Measurements from ENCODE around the gene CPVL. TPM values are rescaled to one million over a fixed set of nuclear protein-coding genes. Genes with fewer than 3 reads are reported as not detected.

The CPVL gene
- total RNA-seq, 1 experiment from 2014 or later = 10.3 TPM

DNA sequence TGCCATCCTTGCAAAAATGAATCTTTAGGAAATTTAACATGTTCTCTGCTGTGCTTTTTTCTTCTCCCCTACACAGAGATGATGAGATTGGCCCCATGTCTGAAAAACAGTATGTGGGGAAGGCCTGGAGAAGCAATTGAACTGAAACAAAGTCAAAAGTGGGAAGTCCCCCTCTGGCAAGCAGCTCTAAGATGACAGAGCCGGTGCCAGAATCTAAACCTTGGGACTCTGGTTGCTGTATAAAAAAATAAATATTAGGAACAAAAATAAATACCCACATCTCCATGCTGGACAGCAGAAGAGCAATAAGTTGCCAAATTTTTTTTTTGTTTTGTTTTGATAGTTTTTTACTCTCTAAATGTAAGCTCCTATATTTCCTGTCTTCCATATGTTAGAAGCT lies 136.4 kb downstream of the CPVL start:
- ChIA-PET RAD21 (ENCODE audit: low non-redundant PET in 1 of 2, low total read pairs in 2 of 2, uncharacterized antibody in 2 of 2, unreplicated experiment in 2 of 2) (no interaction called here), CTCF (no interaction called here), POLR2A (no interaction called here)
- Histone ChIP-seq H3K9me3 (ENCODE audit: control insufficient read depth in 1 of 2, insufficient read depth in 1 of 2, low read depth in 1 of 2, low read length in 2 of 2) (no peaks in the 10 kb centered on the region), H3K9ac (ENCODE audit: low read length) (no peak overlapping the region), H3K27me3 (ENCODE audit: insufficient read depth, low read length) (no peaks in the 10 kb centered on the region), H3K79me2 (ENCODE audit: insufficient read depth, low read length) (no peaks in the 10 kb centered on the region), H3K9me2 (ENCODE audit: insufficient read depth) (no peaks in the 10 kb centered on the region), H3K4me1 (ENCODE audit: control insufficient read depth in 1 of 2, insufficient read depth in 2 of 2, low read length in 2 of 2) (no peaks in the 10 kb centered on the region), H2AFZ (ENCODE audit: low read depth, low read length, poor library complexity, severe bottlenecking) (no peak overlapping the region), H3K4me3 (replicated peaks in 1 of 2; ENCODE audit: low read depth in 1 of 2, low read length in 2 of 2) (no peak overlapping the region), H3K4me2 (ENCODE audit: low read length) (no peak overlapping the region), H3K27ac (ENCODE audit: low read depth, low read length) (no peak overlapping the region), H4K20me1 (ENCODE audit: insufficient read depth) (no peaks in the 10 kb centered on the region), H3K36me3 (ENCODE audit: control insufficient read depth in 1 of 2, insufficient read depth in 2 of 2, low read length in 2 of 2) (no peaks in the 10 kb centered on the region)
- ATAC-seq (no peak), DNase-seq (ENCODE audit: low read depth, low spot score) (no peak)
- BruUV-seq (replicated peaks) = no TSS peak
- TF ChIP-seq POLR2A (IDR thresholded peaks at IDR 0.05; ENCODE audit: borderline replicate concordance, extremely low read depth, insufficient read depth, insufficient read length) (no peak), POLR2AphosphoS5 (IDR thresholded peaks at IDR 0.05; ENCODE audit: low read depth, low read length) (no peak), CEBPB (IDR thresholded peaks at IDR 0.05; ENCODE audit: low read depth) (no peak), TCF7L2 (IDR thresholded peaks at IDR 0.05; ENCODE audit: borderline replicate concordance, extremely low read depth, insufficient read depth, insufficient read length) (no peak), ELF1 (IDR thresholded peaks at IDR 0.05; ENCODE audit: borderline replicate concordance, low read depth) (no peak), FOSL1 (IDR thresholded peaks at IDR 0.05; ENCODE audit: low read depth) (no peak), ZNF274 (IDR thresholded peaks at IDR 0.05; ENCODE audit: low read depth, low read length) (no peak), CBX3 (IDR thresholded peaks at IDR 0.05; ENCODE audit: low read depth) (no peak), JUND (IDR thresholded peaks at IDR 0.05) (no peak), SIN3A (IDR thresholded peaks at IDR 0.05; ENCODE audit: low read depth) (no peak), SRF (IDR thresholded peaks at IDR 0.05; ENCODE audit: low read depth) (no peak), RAD21 (IDR thresholded peaks at IDR 0.05; ENCODE audit: low read depth) (no peak), SP1 (IDR thresholded peaks at IDR 0.05; ENCODE audit: low read depth) (no peak), EGR1 (IDR thresholded peaks at IDR 0.05; ENCODE audit: low read depth) (no peak), EZH2 (IDR thresholded peaks at IDR 0.05) (no peak)
- TF ChIP-seq, protein P1, sequence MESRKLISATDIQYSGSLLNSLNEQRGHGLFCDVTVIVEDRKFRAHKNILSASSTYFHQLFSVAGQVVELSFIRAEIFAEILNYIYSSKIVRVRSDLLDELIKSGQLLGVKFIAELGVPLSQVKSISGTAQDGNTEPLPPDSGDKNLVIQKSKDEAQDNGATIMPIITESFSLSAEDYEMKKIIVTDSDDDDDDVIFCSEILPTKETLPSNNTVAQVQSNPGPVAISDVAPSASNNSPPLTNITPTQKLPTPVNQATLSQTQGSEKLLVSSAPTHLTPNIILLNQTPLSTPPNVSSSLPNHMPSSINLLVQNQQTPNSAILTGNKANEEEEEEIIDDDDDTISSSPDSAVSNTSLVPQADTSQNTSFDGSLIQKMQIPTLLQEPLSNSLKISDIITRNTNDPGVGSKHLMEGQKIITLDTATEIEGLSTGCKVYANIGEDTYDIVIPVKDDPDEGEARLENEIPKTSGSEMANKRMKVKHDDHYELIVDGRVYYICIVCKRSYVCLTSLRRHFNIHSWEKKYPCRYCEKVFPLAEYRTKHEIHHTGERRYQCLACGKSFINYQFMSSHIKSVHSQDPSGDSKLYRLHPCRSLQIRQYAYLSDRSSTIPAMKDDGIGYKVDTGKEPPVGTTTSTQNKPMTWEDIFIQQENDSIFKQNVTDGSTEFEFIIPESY (IDR thresholded peaks at IDR 0.05; ENCODE audit: extremely low read depth, insufficient replicate concordance, low read length) = no peak
- TF ChIP-seq, protein P2, sequence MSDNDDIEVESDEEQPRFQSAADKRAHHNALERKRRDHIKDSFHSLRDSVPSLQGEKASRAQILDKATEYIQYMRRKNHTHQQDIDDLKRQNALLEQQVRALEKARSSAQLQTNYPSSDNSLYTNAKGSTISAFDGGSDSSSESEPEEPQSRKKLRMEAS (IDR thresholded peaks at IDR 0.05) = no peak
- TF ChIP-seq, protein P3, sequence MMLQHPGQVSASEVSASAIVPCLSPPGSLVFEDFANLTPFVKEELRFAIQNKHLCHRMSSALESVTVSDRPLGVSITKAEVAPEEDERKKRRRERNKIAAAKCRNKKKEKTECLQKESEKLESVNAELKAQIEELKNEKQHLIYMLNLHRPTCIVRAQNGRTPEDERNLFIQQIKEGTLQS (IDR thresholded peaks at IDR 0.05) = no peak
- TF ChIP-seq, protein P4, sequence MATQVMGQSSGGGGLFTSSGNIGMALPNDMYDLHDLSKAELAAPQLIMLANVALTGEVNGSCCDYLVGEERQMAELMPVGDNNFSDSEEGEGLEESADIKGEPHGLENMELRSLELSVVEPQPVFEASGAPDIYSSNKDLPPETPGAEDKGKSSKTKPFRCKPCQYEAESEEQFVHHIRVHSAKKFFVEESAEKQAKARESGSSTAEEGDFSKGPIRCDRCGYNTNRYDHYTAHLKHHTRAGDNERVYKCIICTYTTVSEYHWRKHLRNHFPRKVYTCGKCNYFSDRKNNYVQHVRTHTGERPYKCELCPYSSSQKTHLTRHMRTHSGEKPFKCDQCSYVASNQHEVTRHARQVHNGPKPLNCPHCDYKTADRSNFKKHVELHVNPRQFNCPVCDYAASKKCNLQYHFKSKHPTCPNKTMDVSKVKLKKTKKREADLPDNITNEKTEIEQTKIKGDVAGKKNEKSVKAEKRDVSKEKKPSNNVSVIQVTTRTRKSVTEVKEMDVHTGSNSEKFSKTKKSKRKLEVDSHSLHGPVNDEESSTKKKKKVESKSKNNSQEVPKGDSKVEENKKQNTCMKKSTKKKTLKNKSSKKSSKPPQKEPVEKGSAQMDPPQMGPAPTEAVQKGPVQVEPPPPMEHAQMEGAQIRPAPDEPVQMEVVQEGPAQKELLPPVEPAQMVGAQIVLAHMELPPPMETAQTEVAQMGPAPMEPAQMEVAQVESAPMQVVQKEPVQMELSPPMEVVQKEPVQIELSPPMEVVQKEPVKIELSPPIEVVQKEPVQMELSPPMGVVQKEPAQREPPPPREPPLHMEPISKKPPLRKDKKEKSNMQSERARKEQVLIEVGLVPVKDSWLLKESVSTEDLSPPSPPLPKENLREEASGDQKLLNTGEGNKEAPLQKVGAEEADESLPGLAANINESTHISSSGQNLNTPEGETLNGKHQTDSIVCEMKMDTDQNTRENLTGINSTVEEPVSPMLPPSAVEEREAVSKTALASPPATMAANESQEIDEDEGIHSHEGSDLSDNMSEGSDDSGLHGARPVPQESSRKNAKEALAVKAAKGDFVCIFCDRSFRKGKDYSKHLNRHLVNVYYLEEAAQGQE (IDR thresholded peaks at IDR 0.05; ENCODE audit: low read depth) = no peak
- TF ChIP-seq, protein P5, sequence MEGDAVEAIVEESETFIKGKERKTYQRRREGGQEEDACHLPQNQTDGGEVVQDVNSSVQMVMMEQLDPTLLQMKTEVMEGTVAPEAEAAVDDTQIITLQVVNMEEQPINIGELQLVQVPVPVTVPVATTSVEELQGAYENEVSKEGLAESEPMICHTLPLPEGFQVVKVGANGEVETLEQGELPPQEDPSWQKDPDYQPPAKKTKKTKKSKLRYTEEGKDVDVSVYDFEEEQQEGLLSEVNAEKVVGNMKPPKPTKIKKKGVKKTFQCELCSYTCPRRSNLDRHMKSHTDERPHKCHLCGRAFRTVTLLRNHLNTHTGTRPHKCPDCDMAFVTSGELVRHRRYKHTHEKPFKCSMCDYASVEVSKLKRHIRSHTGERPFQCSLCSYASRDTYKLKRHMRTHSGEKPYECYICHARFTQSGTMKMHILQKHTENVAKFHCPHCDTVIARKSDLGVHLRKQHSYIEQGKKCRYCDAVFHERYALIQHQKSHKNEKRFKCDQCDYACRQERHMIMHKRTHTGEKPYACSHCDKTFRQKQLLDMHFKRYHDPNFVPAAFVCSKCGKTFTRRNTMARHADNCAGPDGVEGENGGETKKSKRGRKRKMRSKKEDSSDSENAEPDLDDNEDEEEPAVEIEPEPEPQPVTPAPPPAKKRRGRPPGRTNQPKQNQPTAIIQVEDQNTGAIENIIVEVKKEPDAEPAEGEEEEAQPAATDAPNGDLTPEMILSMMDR (IDR thresholded peaks at IDR 0.05 in 2 of 3, conservative IDR thresholded peaks at IDR 0.05 in 1 of 3; ENCODE audit: borderline replicate concordance in 1 of 3, insufficient read depth in 1 of 3, low read depth in 2 of 3, low read length in 2 of 3) = no peak
- intact Hi-C loops (cut with micrococcal nuclease) = no loop called here
